Measurements from ENCODE around the gene ZBTB45.

DNA sequence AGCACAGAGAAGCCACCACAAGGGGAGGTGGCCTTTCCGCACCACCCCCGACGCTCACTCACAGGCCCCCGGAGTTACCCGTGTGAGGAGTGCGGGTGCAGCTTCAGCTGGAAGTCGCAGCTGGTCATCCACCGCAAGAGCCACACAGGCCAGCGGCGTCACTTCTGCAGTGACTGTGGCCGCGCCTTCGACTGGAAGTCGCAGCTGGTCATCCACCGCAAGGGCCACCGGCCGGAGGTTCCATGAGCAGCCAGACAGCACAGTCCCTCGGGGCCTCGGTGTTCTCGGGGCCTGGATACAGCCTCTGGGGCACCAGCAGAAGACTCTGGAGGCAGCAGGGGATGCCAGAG, 39.2 kb downstream of the ZBTB45 start:
- no peak for TF ChIP-seq POLR2A (IDR thresholded peaks at IDR 0.05; ENCODE audit: low read depth, low read length)
- TF ChIP-seq POLR2AphosphoS5 (IDR thresholded peaks at IDR 0.05; ENCODE audit: low read depth, low read length), result no peak
- TF ChIP-seq TAF1 (IDR thresholded peaks at IDR 0.05; ENCODE audit: borderline replicate concordance, low read depth, low read length), result no peak

All from GM12892 (cell line).